Stomach (tissue), 9 donors: Measurements from ENCODE around the gene KRTAP10-6. TPM values are rescaled to one million over a fixed set of nuclear protein-coding genes. Genes with fewer than 3 reads are reported as not detected.

Experiments
- DNase-seq, 2 donors: peaks; one replicate each; pipeline versions ENCODE4 v3.0.0 to v3.0.0-alpha.2; 2013 to 2019
- H3K27ac ChIP-seq, 5 donors: fragments of 200-600 bp in 4 of 5; sonication (generic) in 4 of 5; one replicate each; pipeline ENCODE4 v1.5.1; 2013 to 2019; ENCODE audit warnings: mild to moderate bottlenecking in 1 of 5, moderate library complexity in 1 of 5
- H3K27me3 ChIP-seq, 3 donors: fragments of 200-600 bp; sonication (generic); one replicate each; pipeline ENCODE4 v1.5.1; 2017 to 2019; ENCODE audit warnings: mixed run types in 1 of 3
- H3K36me3 ChIP-seq, 4 donors: fragments of 200-600 bp; sonication (generic); 1 replicate in 3 of 4; 2 replicates in 1 of 4; pipeline ENCODE4 v1.5.1; 2016 to 2019
- H3K4me1 ChIP-seq, 4 donors: fragments of 200-600 bp; sonication (generic); one replicate each; pipeline ENCODE4 v1.5.1; 2016 to 2019
- H3K4me3 ChIP-seq, 4 donors: fragments of 200-600 bp; sonication (generic) in 3 of 4; one replicate each; pipeline ENCODE4 v1.5.1; 2016 to 2019; ENCODE audit warnings: mild to moderate bottlenecking in 1 of 4
- H3K9me3 ChIP-seq, 4 donors: fragments of 200-600 bp; sonication (generic); one replicate each; pipeline ENCODE4 v1.5.1; 2016 to 2019
- CTCF ChIP-seq, 7 experiments: fragments of 450-650 bp in 4 of 7; fragments of 200-600 bp in 3 of 7; sonication (generic) in 3 of 7; IDR thresholded peaks; one replicate each; pipeline ENCODE4 v1.5.1; 2016 to 2019; ENCODE audit warnings: antibody characterized with exemption in 7 of 7, control low read depth in 2 of 7, mild to moderate bottlenecking in 1 of 7
- EP300 ChIP-seq: sonication (generic); formaldehyde crosslinking; IDR thresholded peaks from one replicate; pipeline ENCODE4 v1.6.1; 2017; ENCODE audit warnings: antibody characterized with exemption
- POLR2A ChIP-seq, 4 donors: fragments of 450-650 bp; IDR thresholded peaks; one replicate each; pipeline ENCODE4 v1.6.1; 2016; ENCODE audit warnings: antibody characterized with exemption in 4 of 4, control low read depth in 2 of 4, mild to moderate bottlenecking in 1 of 4, moderate library complexity in 1 of 4
- POLR2AphosphoS5 ChIP-seq, 3 donors: sonication (generic); formaldehyde crosslinking; IDR thresholded peaks; one replicate each; pipeline ENCODE4 v1.6.1; 2016; ENCODE audit warnings: antibody characterized with exemption in 3 of 3
- WGBS, 5 donors: extraction: QIAGEN DNeasy Blood & Tissue Kit in 3 of 5; methylation state at CpG; one replicate each; pipeline versions ENCODE4 v1.1.5 to v1.1.7; 2013 to 2018; 5-methylcytosine and 5-hydroxymethylcytosine counted together
- intact Hi-C: fragments of 100-400 bp; cut with DNase I; formaldehyde crosslinking; loops from one replicate; pipeline ENCODE4 v1.15.1; 2023; ENCODE audit warnings: low total_unique reads
- polyA plus RNA-seq, 3 donors: library from polyadenylated mRNA; stranded (reverse); fragments of 200-250 nt; gene quantifications; one replicate each; pipeline ENCODE4 v1.2.3, GENCODE V29; 2013
- total RNA-seq, 5 donors: library from RNA; depleted of rRNA; stranded (reverse); fragments of >200 nt; gene quantifications; one replicate each; pipeline versions ENCODE4 v1.1.0 to v1.2.3, GENCODE V29; 2014 to 2016
- donor health status: healthy with polysubstance abuse.
- donor health status: Bipolar disorder and iron deficiency.
- donor health status: healthy.

The KRTAP10-6 gene
- total and polyA plus RNA-seq, 8 donors, result not detected

DNA sequence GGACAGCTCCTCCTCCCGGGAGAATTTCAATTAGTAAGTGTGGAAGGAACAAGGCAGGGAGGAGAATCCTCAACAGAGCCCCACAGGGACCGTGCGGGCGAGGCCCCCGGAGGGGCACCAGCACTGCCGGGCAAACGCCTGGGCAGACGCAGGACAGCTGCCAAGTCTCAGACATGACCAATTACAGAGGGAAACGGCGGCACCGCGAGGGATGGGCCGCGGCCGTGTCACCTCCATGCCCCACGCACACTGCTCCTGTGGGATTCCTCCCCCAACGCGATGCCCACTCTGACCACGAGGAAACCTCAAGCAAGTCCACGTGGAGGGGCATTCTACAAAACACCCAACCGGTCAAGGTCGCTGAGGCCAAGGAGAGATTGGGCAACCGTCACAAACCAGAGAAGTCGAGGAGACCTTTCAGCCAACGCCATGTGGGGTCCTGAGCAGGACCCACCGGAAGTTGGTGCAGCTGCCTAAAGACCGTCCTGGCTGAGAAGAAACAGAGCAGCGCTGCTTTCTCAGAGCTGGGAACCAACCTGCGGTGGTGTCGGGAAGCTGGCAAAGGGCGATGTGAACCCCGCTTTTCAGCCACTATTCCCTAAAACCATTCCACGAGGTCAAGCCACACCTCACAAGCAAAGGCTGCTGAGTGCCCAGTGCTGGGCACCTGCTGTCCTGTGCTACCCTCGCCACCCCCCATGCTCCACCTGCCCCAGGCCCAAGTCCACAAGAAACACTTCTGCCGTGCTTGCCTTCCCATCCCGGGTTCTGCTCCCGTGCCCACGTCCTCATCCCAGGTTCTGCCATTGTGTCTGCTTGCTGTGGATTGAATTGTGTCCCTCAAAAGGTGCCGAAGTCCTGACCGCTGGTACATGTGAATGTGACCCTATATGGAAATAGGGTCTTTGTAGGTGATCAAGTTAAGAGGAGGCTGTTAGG lies 20.2 kb downstream of the KRTAP10-6 start:
- no peak for TF ChIP-seq POLR2A (IDR thresholded peaks at IDR 0.05)
- no peak for TF ChIP-seq CTCF (IDR thresholded peaks at IDR 0.05)
- TF ChIP-seq POLR2AphosphoS5 (IDR thresholded peaks at IDR 0.05), result no peak
- TF ChIP-seq EP300, result no peak
- no peak overlapping the region for H3K4me3 ChIP-seq
- H3K9me3 ChIP-seq, result peaks cover 0 to 24% (median 20%) of the 10 kb centered on the region in 4 donors
- DNase-seq, result no peak
- WGBS, 5 donors, result 92 to 95% (median 93%) methylated on average over 30 to 40 of the region's 40 CpGs
- intact Hi-C loops, result no loop called here
- H3K4me1 ChIP-seq, result peaks cover 0 to 19% (median 10%) of the 10 kb centered on the region in 4 donors
- H3K36me3 ChIP-seq, result no peaks in the 10 kb centered on the region
- peaks cover 0 to 47% (median 5%) of the 10 kb centered on the region in 3 donors for H3K27me3 ChIP-seq
- H3K27ac ChIP-seq, result no peak overlapping the region

GRCh38 chr21:44571296-44571695 lies 21.0 kb downstream of the KRTAP10-6 start:
- no peak overlapping the region for H3K27ac ChIP-seq
- no peaks in the 10 kb centered on the region for H3K36me3 ChIP-seq
- H3K9me3 ChIP-seq, result peaks cover 0 to 16% (median 12%) of the 10 kb centered on the region in 4 donors
- H3K4me3 ChIP-seq, result no peak overlapping the region
- TF ChIP-seq POLR2AphosphoS5 (IDR thresholded peaks at IDR 0.05), result no peak
- TF ChIP-seq EP300, result no peak
- TF ChIP-seq POLR2A (IDR thresholded peaks at IDR 0.05), result no peak
- 65 to 88% (median 81%) methylated on average over 4 of the region's 4 CpGs for whole genome bisulfite sequencing, 5 donors
- H3K4me1 ChIP-seq, result peaks cover 0 to 19% (median 10%) of the 10 kb centered on the region in 4 donors
- intact Hi-C loops, result no loop called here
- H3K27me3 ChIP-seq, result peaks cover 0 to 47% (median 5%) of the 10 kb centered on the region in 3 donors
- no peak for DNase-seq

GRCh38 chr21:44569861-44570517 lies 22.3 kb downstream of the KRTAP10-6 start:
- H3K36me3 ChIP-seq, result no peaks in the 10 kb centered on the region
- TF ChIP-seq EP300, result no peak
- TF ChIP-seq POLR2A (IDR thresholded peaks at IDR 0.05), result no peak
- no peak for TF ChIP-seq POLR2AphosphoS5 (IDR thresholded peaks at IDR 0.05)
- TF ChIP-seq CTCF (IDR thresholded peaks at IDR 0.05), result no peak
- no peak overlapping the region for H3K27ac ChIP-seq
- intact Hi-C loops, result no loop called here
- no peak for DNase-seq
- peaks cover 0 to 17% (median 9%) of the 10 kb centered on the region in 4 donors for H3K4me1 ChIP-seq
- no peak overlapping the region for H3K4me3 ChIP-seq
- H3K9me3 ChIP-seq, result peaks cover 0 to 9% (median 8%) of the 10 kb centered on the region in 4 donors
- WGBS, 5 donors, result 65 to 90% (median 78%) methylated on average over 4 to 12 of the region's 12 CpGs
- peaks cover 0 to 42% (median 5%) of the 10 kb centered on the region in 3 donors for H3K27me3 ChIP-seq

- WGBS, 5 donors, result 68 to 77% (median 75%) methylated on average over 23 to 27 of the region's 27 CpGs
- intact Hi-C loops, result no loop called here
Measured at GRCh38 chr21:44568667-44569556, 23.4 kb downstream of the KRTAP10-6 start.

More at GRCh38 chr21:44568667-44569556, 23.4 kb downstream of the KRTAP10-6 start:
- Histone ChIP-seq H3K4me3 (no peak overlapping the region), H3K27me3 (peaks cover 0 to 32% (median 4%) of the 10 kb centered on the region in 3 donors), H3K9me3 (peaks cover 0 to 9% (median 8%) of the 10 kb centered on the region in 4 donors), H3K27ac (no peak overlapping the region), H3K36me3 (no peaks in the 10 kb centered on the region), H3K4me1 (peaks cover 0 to 9% (median 0%) of the 10 kb centered on the region in 4 donors)
- no peak for DNase-seq
- TF ChIP-seq CTCF (IDR thresholded peaks at IDR 0.05) (no peak), POLR2A (IDR thresholded peaks at IDR 0.05) (no peak), EP300 (no peak), POLR2AphosphoS5 (IDR thresholded peaks at IDR 0.05) (no peak)
